Measurements from ENCODE around the gene MRM3. TPM values are rescaled to one million over a fixed set of nuclear protein-coding genes. Genes with fewer than 3 reads are reported as not detected.

Gene MRM3
- total and polyA plus RNA-seq, 2 experiments from 2014 or later: 17.7 to 23.4 TPM

- no peak overlapping the region for H3K4me2 ChIP-seq
- Mint-ChIP-seq H3K36me3 (ENCODE audit: low read depth) (peaks cover 20% of the 10 kb centered on the region), H3K9me3 (no peaks in the 10 kb centered on the region; the same call in 2 of the 3 replicates), H3K27ac (no peak overlapping the region), H3K27me3 (ENCODE audit: insufficient read depth, low read depth, poor library complexity) (peaks cover 5% of the 10 kb centered on the region), H3K4me3 (no peak overlapping the region), H3K4me1 (peaks cover 11% of the 10 kb centered on the region)
- no peak for DNase-seq (ENCODE audit: low spot score)
- H3K36me3 ChIP-seq (ENCODE audit: insufficient read depth): no peaks in the 10 kb centered on the region; the same call in 1 of the 2 replicates
- no peaks in the 10 kb centered on the region for H3K9me2 ChIP-seq (ENCODE audit: insufficient read depth)
- H3K27ac ChIP-seq (ENCODE audit: low read depth): no peak overlapping the region
- no peak for ATAC-seq
- TF ChIP-seq JUNB (IDR thresholded peaks at IDR 0.05; ENCODE audit: unreplicated experiment): no peak
- TF ChIP-seq CREB1 (CRISPR knock-in tag; IDR thresholded peaks at IDR 0.05; ENCODE audit: low read depth): no peak
- TF ChIP-seq ETS1 (IDR thresholded peaks at IDR 0.05): no peak
- no peak for TF ChIP-seq CTCF (conservative IDR thresholded peaks at IDR 0.05; ENCODE audit: low read depth in 2 of 2)
- TF ChIP-seq ZNF331 (CRISPR knock-in tag; IDR thresholded peaks at IDR 0.05; ENCODE audit: low read depth): no peak
- TF ChIP-seq POLR2AphosphoS5 (IDR thresholded peaks at IDR 0.05; ENCODE audit: low read depth): no peak
- no peak for TF ChIP-seq ZNF114 (CRISPR knock-in tag; IDR thresholded peaks at IDR 0.05)
- TF ChIP-seq NANOG (IDR thresholded peaks at IDR 0.05; ENCODE audit: borderline replicate concordance): no peak
- TF ChIP-seq EZH2phosphoT487 (IDR thresholded peaks at IDR 0.05; ENCODE audit: unreplicated experiment): no peak
- no peak for TF ChIP-seq EZH2 (IDR thresholded peaks at IDR 0.05; ENCODE audit: low read depth, unreplicated experiment)
- TF ChIP-seq STAT1 (IDR thresholded peaks at IDR 0.05; ENCODE audit: unreplicated experiment): no peak
- no peak for TF ChIP-seq ZNF462 (CRISPR knock-in tag; IDR thresholded peaks at IDR 0.05)
- no peak for TF ChIP-seq REST (IDR thresholded peaks at IDR 0.05; ENCODE audit: unreplicated experiment)
- no peak overlapping the region for H3K4me3 ChIP-seq
- H2AFZ ChIP-seq: no peak overlapping the region
- no peaks in the 10 kb centered on the region for H3K27me3 ChIP-seq (ENCODE audit: insufficient read depth)
- H3K79me2 ChIP-seq (replicated peaks; ENCODE audit: insufficient read depth): peaks cover 72% of the 10 kb centered on the region
- H3F3A ChIP-seq (replicated peaks; ENCODE audit: low read depth): no peaks in the 10 kb centered on the region
- H4K20me1 ChIP-seq (replicated peaks; ENCODE audit: insufficient read depth): peaks cover 5% of the 10 kb centered on the region
- H3K4me1 ChIP-seq (ENCODE audit: insufficient read depth): 0 out of 2 replicates have a peak, but pooled peaks cover 7% of the 10 kb centered on the region
These were observed 48.8 kb downstream of the MRM3 start for GRCh38 chr17:830950-831349.
